Osteocyte (in vitro differentiated cells): Measurements from ENCODE around the gene DRC7. TPM values are rescaled to one million over a fixed set of nuclear protein-coding genes. Genes with fewer than 3 reads are reported as not detected.

ENCODE experiments used
- DNase-seq: peaks from one replicate; pipeline ENCODE4 v3.0.0; 2021; ENCODE audit warnings: mixed read lengths; ENCODE audit not compliant: unreplicated experiment; ENCODE audit errors: extremely low spot score
- H3K27ac Mint-ChIP-seq: one replicate; pipeline ENCODE4 v1.8.0; 2021; ENCODE audit warnings: mild to moderate bottlenecking, mixed read lengths; ENCODE audit not compliant: unreplicated experiment
- H3K27me3 Mint-ChIP-seq: one replicate; pipeline ENCODE4 v1.8.0; 2021; ENCODE audit warnings: mixed read lengths; ENCODE audit not compliant: unreplicated experiment
- H3K36me3 Mint-ChIP-seq: one replicate; pipeline ENCODE4 v1.8.0; 2021; ENCODE audit warnings: mixed read lengths; ENCODE audit not compliant: unreplicated experiment
- H3K4me1 Mint-ChIP-seq: one replicate; pipeline ENCODE4 v1.8.0; 2021; ENCODE audit warnings: mixed read lengths; ENCODE audit not compliant: unreplicated experiment
- H3K4me3 Mint-ChIP-seq: one replicate; pipeline ENCODE4 v1.8.0; 2021; ENCODE audit warnings: mild to moderate bottlenecking, moderate library complexity, mixed read lengths; ENCODE audit not compliant: unreplicated experiment
- H3K9me3 Mint-ChIP-seq: one replicate; pipeline ENCODE4 v1.8.0; 2021; ENCODE audit warnings: mixed read lengths; ENCODE audit not compliant: unreplicated experiment
- total RNA-seq: library from RNA; stranded (reverse); gene quantifications from 2 replicates; pipeline ENCODE4 v1.2.1, GENCODE V29; 2021
- TF ChIP-seq, protein P1 (sequence below): fragments of 200-600 bp; sonication (generic); IDR thresholded peaks from 2 replicates; pipeline ENCODE4 v1.5.0; 2021; ENCODE audit warnings: antibody characterized with exemption, mild to moderate bottlenecking, moderate library complexity

The DRC7 gene
- total RNA-seq, 1 donor from 2014 or later: not detected

DNA sequence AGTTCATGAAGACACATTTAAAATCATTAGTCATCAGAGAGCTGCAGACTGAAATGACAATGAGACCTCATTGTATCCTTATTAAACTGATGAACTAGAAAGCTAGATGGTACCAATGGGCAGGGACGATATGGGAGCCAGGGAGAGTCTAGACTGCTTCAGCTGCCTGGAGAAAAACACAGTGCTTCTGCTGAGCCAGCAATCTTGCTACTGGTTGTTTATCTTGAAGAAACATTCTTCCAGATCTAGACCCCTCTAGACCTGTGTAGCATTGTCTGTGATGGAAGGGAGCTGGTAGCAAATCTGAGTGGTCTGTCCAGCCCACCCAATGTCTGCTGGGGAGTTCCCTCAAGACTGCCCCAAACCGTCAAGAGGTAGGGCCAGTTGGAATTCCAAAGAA is 2.0 kb upstream of the DRC7 start:
- Mint-ChIP-seq H3K36me3 (no peaks in the 10 kb centered on the region), H3K4me3 (no peak overlapping the region), H3K27ac (no peak overlapping the region), H3K4me1 (no peaks in the 10 kb centered on the region), H3K27me3 (peaks cover 24% of the 10 kb centered on the region), H3K9me3 (no peaks in the 10 kb centered on the region)
- no peak for DNase-seq
- TF ChIP-seq, protein P1, sequence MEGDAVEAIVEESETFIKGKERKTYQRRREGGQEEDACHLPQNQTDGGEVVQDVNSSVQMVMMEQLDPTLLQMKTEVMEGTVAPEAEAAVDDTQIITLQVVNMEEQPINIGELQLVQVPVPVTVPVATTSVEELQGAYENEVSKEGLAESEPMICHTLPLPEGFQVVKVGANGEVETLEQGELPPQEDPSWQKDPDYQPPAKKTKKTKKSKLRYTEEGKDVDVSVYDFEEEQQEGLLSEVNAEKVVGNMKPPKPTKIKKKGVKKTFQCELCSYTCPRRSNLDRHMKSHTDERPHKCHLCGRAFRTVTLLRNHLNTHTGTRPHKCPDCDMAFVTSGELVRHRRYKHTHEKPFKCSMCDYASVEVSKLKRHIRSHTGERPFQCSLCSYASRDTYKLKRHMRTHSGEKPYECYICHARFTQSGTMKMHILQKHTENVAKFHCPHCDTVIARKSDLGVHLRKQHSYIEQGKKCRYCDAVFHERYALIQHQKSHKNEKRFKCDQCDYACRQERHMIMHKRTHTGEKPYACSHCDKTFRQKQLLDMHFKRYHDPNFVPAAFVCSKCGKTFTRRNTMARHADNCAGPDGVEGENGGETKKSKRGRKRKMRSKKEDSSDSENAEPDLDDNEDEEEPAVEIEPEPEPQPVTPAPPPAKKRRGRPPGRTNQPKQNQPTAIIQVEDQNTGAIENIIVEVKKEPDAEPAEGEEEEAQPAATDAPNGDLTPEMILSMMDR: no peak

DNA sequence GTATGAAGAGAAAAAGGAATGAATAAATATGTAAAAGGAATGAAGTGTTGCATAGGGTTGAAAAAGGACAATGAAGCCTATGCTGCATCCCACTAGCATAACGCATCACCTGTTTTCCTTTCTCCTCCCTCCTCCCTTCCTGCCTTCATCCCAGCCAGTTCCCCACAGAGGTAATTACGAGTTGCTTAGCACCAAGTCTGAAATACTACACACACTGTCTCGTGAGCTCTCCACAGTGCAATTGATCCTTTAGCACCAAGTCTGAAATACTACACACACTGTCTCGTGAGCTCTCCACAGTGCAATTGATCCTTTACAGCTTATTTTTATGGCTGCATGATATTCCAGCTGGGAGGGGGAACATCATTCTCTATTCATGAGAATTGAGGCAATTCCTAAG is 1.1 kb upstream of the DRC7 start:
- Mint-ChIP-seq H3K9me3 (no peaks in the 10 kb centered on the region), H3K4me1 (no peaks in the 10 kb centered on the region), H3K27me3 (peaks cover 16% of the 10 kb centered on the region), H3K27ac (no peak overlapping the region), H3K36me3 (no peaks in the 10 kb centered on the region), H3K4me3 (no peak overlapping the region)
- no peak for DNase-seq
- TF ChIP-seq, protein P1: no peak

DNA sequence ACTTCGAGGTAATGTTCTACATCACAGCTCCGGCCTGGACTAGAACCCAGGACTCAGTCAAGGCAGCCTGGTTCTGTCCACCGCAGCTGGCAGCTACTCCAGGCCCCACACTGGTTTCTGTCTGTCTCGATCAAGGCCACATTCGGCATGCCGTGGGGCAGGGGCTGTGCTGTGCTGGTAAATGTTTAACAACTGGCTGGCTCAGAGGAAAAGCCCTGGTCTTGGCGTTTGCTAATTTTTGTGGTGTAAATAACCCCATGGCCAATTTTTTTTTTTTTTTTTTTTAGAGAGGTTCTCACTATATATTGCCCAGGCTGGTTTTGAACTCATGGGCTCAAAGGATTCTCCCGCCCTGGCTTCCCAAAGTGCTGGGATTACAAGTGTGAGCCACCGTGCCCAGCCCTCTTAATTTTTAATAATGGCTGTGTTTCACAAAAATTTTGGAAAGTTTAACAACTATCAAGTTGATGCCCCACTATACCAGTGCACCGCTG is 328 bp upstream of the DRC7 start:
- H3K4me1 Mint-ChIP-seq: no peaks in the 10 kb centered on the region
- peaks cover 12% of the 10 kb centered on the region for H3K27me3 Mint-ChIP-seq
- no peaks in the 10 kb centered on the region for H3K9me3 Mint-ChIP-seq
- no peaks in the 10 kb centered on the region for H3K36me3 Mint-ChIP-seq
- H3K4me3 Mint-ChIP-seq: no peak overlapping the region
- no peak for DNase-seq
- TF ChIP-seq, protein P1: no peak
- no peak overlapping the region for H3K27ac Mint-ChIP-seq

DNA sequence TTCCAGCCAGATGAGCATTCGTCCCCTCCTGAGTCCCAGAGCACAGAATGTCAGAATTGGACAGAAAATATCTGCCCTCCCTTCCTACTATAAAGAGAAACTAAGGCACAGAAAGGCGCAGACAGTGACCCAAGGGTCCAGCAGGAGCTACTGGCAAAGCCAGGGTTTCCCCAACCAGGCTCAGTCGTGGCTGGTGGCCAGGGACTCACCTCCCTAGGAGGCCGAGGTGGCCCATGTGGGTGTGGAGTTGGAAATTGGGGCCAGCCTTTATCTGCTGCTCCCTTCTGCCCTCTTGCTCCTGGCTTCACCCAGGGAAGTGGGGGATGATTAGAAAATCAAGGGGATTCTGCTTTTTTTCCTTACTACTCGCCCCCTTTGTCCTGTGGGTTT is 1.1 kb downstream of the DRC7 start:
- no peak overlapping the region for H3K27ac Mint-ChIP-seq
- H3K4me3 Mint-ChIP-seq: no peak overlapping the region
- no peak for DNase-seq
- peaks cover 7% of the 10 kb centered on the region for H3K27me3 Mint-ChIP-seq
- H3K36me3 Mint-ChIP-seq: no peaks in the 10 kb centered on the region
- no peaks in the 10 kb centered on the region for H3K4me1 Mint-ChIP-seq
- H3K9me3 Mint-ChIP-seq: no peaks in the 10 kb centered on the region
- TF ChIP-seq, protein P1: no peak

DNA sequence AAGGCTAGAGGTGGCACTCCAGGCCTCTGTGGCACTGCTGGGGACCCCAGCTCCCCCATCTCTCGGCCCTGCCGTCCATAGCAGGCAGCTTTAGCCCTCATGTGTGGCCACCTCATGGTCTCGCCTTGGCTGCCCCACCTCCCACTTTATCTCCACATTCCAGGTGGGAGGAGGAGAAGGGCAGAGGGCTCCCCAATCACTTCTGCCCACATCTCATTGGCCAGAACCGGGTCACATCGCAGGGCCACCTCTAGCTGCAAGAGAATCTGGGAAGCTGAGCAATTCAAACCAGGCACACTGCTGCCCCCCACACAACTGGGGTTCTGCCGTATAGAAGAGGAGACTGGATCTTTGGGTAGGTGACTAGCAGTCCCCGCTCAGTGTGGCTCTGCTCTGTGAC is 1.6 kb downstream of the DRC7 start:
- TF ChIP-seq, protein P1: no peak
- no peak for DNase-seq
- Mint-ChIP-seq H3K9me3 (no peaks in the 10 kb centered on the region), H3K27me3 (peaks cover 5% of the 10 kb centered on the region), H3K27ac (no peak overlapping the region), H3K4me1 (no peaks in the 10 kb centered on the region), H3K36me3 (no peaks in the 10 kb centered on the region), H3K4me3 (no peak overlapping the region)
